Upper lobe of left lung (tissue), 6 donors: ENCODE results near the gene IL21. TPM values are rescaled to one million over a fixed set of nuclear protein-coding genes. Genes with fewer than 3 reads are reported as not detected.

Experiments used
- ATAC-seq, 2 donors: fragments of 200-7000 bp; cut with Tn5 transposase; one replicate each; pipeline ENCODE4 v1.9.1; 2022; ENCODE audit warnings: mild to moderate bottlenecking in 2 of 2, moderate library complexity in 2 of 2; ENCODE audit not compliant: low FRiP score in 2 of 2
- DNase-seq, 2 donors: peaks; one replicate each; pipeline ENCODE4 v3.0.0-alpha.2; 2019 to 2020
- H3K27ac ChIP-seq, 4 donors: fragments of 200-600 bp; sonication (generic); one replicate each; pipeline ENCODE4 v1.5.1; 2016 to 2019
- H3K27me3 ChIP-seq, 4 donors: fragments of 200-600 bp; sonication (generic); one replicate each; pipeline ENCODE4 v1.5.1; 2017 to 2019
- H3K36me3 ChIP-seq, 4 donors: fragments of 200-600 bp; sonication (generic); one replicate each; pipeline ENCODE4 v1.5.1; 2016 to 2019
- H3K4me1 ChIP-seq, 4 donors: fragments of 200-600 bp; sonication (generic); one replicate each; pipeline ENCODE4 v1.5.1; 2018 to 2019
- H3K4me3 ChIP-seq, 4 donors: fragments of 200-600 bp; sonication (generic); one replicate each; pipeline ENCODE4 v1.5.1; 2017 to 2019; ENCODE audit warnings: mild to moderate bottlenecking in 2 of 4, moderate library complexity in 1 of 4
- H3K9me3 ChIP-seq, 4 donors: fragments of 200-600 bp; sonication (generic); one replicate each; pipeline ENCODE4 v1.5.1; 2018 to 2019
- EP300 ChIP-seq, 4 donors: sonication (generic); formaldehyde crosslinking; IDR thresholded peaks; one replicate each; pipeline ENCODE4 v1.5.1; 2017; ENCODE audit warnings: antibody characterized with exemption in 4 of 4, control low read depth in 2 of 4
- POLR2A ChIP-seq, 4 donors: fragments of 450-650 bp; IDR thresholded peaks; one replicate each; pipeline ENCODE4 v1.5.1; 2016 to 2017; ENCODE audit warnings: antibody characterized with exemption in 4 of 4, mild to moderate bottlenecking in 2 of 4
- POLR2AphosphoS5 ChIP-seq, 2 donors: sonication (generic); formaldehyde crosslinking; IDR thresholded peaks; one replicate each; pipeline ENCODE4 v1.5.1; 2017; ENCODE audit warnings: antibody characterized with exemption in 2 of 2
- WGBS, 2 donors: methylation state at CpG; one replicate each; pipeline ENCODE4 v1.1.5; 2017 to 2018; 5-methylcytosine and 5-hydroxymethylcytosine counted together
- total RNA-seq, 6 donors: library from RNA; depleted of rRNA in 4 of 6; stranded (reverse); fragments of >200 nt in 4 of 6; gene quantifications; one replicate each; pipeline versions ENCODE4 v1.1.0 to v1.2.1, GENCODE V29; 2016 to 2021
- TF ChIP-seq, protein P1 (sequence below), 6 experiments: fragments of 450-650 bp in 4 of 6; fragments of 200-600 bp in 2 of 6; sonication (generic) in 2 of 6; IDR thresholded peaks; one replicate each; pipeline ENCODE4 v1.5.1; 2016 to 2019; ENCODE audit warnings: antibody characterized with exemption in 6 of 6
- donor health status: DM: no; HTN: no; CAD: no; lungs with moderate emphysema.
- donor health status: DM: no; HTN: yes; CAD: no; lungs with severe emphysema.

IL21 gene
- not detected for total RNA-seq

DNA sequence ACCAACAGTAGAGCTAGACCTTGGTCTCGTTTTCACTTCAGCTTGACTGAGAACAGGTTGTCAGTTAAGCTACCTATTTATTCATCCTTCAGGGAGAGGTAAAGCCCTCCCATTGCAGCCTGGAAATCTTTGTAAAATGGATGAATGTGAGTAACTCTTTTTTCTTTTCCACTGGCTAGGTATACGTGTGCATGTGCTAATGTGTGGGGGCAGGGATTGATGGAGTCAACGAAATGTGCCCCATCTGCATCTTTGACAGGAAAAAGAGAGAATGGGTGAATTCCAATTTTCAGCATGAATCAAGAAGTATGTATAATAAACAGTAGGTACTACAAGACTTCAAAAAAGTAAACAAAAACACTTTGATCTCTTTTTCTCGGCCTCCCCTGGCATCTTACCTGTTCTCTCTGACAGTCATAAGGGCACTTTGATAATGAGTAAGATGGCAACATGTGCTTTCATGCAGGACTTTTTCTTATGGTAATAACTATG lies at the start of gene IL21:
TSS of gene IL21 (minus strand) at position 51 of the 492 bp plus-strand sequence. CDS start 55 bp downstream, outside the sequence.
- Histone ChIP-seq H3K27ac (no peak within 1 kb of the TSS), H3K4me1 (peaks cover 0 to 9% (median 7%) of the 10 kb centered on the region in 4 donors), H3K36me3 (no peaks in the 10 kb centered on the region), H3K9me3 (no peaks in the 10 kb centered on the region), H3K27me3 (no peaks in the 10 kb centered on the region), H3K4me3 (no peak within 1 kb of the TSS)
- 72% methylated on average over 4 of the region's 4 CpGs for WGBS, 2 donors
- TF ChIP-seq POLR2AphosphoS5 (IDR thresholded peaks at IDR 0.05), result no peak
- TF ChIP-seq, protein P1, sequence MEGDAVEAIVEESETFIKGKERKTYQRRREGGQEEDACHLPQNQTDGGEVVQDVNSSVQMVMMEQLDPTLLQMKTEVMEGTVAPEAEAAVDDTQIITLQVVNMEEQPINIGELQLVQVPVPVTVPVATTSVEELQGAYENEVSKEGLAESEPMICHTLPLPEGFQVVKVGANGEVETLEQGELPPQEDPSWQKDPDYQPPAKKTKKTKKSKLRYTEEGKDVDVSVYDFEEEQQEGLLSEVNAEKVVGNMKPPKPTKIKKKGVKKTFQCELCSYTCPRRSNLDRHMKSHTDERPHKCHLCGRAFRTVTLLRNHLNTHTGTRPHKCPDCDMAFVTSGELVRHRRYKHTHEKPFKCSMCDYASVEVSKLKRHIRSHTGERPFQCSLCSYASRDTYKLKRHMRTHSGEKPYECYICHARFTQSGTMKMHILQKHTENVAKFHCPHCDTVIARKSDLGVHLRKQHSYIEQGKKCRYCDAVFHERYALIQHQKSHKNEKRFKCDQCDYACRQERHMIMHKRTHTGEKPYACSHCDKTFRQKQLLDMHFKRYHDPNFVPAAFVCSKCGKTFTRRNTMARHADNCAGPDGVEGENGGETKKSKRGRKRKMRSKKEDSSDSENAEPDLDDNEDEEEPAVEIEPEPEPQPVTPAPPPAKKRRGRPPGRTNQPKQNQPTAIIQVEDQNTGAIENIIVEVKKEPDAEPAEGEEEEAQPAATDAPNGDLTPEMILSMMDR (IDR thresholded peaks at IDR 0.05), result no peak
- TF ChIP-seq EP300 (IDR thresholded peaks at IDR 0.05), result no peak
- TF ChIP-seq POLR2A (IDR thresholded peaks at IDR 0.05), result no peak
- ATAC-seq (no peak), DNase-seq (no peak)

DNA sequence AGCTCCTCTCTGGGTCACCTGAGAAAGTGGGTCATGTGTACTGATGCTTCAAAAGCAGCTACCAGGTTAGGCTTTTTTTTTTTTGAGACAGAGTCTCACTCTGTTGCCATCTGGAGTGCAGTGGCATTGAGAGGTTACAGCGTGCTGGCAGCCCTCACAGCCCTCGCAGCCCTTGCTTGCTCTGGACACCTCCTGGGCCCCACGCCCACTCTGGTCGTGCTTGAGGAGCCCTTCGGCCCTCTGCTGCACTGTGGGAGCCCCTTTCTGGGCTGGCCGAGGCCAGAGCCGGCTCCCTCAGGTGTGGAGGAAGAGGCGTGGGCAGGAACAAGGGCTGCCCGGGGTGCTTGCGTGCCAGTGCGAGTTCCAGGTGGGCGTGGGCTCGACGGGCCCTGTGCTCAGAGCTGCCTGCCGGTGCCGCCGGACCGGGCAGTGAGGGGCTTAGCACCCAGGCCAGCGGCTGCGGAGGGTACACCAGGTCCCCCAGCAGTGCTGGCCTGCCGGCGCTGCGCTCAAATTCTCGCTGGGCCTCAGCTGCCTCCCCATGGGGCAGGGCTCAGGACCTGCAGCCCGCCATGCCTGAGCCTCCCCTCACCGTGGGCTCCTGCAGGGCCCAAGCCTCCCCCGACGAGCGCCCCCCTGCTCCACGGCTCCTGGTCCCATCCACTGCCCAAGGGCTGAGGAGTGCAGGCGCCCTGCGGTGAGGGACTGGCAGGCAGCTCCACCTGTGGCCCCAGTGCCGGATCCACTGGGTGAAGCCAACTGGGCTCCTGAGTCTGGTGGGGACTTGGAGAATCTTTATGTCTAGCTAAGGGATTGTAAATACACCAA lies 49.3 kb upstream of the IL21 start:
- 96 to 98% methylated on average over 13 to 14 of the region's 33 CpGs for WGBS, 2 donors
- no peaks in the 10 kb centered on the region for H3K36me3 ChIP-seq
- no peak overlapping the region for H3K4me3 ChIP-seq
- peak in 1 of 2 donors; percentile 72 for DNase-seq
- no peaks in the 10 kb centered on the region for H3K9me3 ChIP-seq
- H3K4me1 ChIP-seq, result peaks cover 0 to 5% (median 2%) of the 10 kb centered on the region in 4 donors
- no peaks in the 10 kb centered on the region for H3K27me3 ChIP-seq
- no peak for TF ChIP-seq POLR2AphosphoS5 (IDR thresholded peaks at IDR 0.05)
- TF ChIP-seq, protein P1 (IDR thresholded peaks at IDR 0.05), result no peak
- TF ChIP-seq EP300 (IDR thresholded peaks at IDR 0.05), result no peak
- no peak for TF ChIP-seq POLR2A (IDR thresholded peaks at IDR 0.05)
- H3K27ac ChIP-seq, result no peak overlapping the region
- ATAC-seq, result no peak

DNA sequence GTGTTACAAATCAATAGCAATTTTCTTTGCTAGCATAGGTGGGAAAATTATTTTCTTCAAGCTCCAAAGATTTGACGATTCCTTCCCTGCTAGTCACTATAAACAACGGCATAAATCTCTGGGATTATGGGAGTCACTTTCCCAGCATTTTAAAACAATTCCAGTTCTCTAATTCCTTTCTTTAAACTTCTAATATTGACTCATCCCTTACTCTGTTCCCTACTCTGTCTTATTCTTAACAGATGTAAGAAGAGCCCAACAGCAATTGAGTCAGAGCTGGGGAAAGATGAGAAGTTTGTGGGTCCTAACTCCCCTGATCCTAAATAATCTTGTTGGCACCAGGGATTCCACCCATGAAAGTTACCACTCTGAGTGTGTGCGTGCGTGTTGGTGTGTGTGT lies 47.4 kb upstream of the IL21 start:
- ATAC-seq, result peak in 1 of 2 donors; percentile 41
- no peaks in the 10 kb centered on the region for H3K36me3 ChIP-seq
- H3K27ac ChIP-seq, result no peak overlapping the region

DNA sequence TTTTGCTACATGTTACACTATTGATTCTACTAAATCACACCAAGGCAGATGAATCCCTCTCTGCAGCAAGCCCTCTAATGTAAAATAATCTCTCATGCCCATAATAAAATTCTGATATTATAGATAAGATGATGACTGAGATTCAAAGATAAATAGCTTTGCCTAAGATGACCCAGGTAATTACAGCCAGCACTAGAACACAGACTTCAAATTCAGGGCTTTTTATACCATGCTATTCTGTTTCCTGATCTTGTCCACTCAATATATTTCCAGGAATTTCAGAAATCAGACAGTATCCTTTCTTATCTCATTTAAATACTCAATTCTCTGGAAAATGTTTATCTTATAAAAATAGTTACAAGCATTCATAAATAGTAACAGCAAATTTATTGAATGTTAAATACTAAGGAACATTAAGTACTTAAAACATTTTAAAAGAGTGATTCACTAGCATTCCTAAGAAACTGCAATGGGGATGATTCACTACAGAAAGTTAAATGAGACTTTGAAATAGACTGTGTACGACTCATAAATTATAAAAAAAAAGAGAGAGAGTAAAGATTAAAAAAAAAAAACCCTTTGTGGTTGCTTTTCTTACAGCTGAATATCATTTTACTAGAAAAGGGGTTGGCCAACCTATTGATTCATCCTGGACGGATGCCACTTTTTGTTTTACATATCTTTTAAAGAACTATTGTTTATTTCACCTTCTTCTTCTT lies 45.8 kb upstream of the IL21 start:
- Histone ChIP-seq H3K27me3 (no peaks in the 10 kb centered on the region), H3K27ac (peak overlapping the region in 1 of 4 donors; percentile 4), H3K9me3 (no peaks in the 10 kb centered on the region), H3K36me3 (no peaks in the 10 kb centered on the region), H3K4me3 (no peak overlapping the region), H3K4me1 (peaks cover 0 to 5% (median 2%) of the 10 kb centered on the region in 4 donors)
- DNase-seq (no peak), ATAC-seq (peak in 1 of 2 donors; percentile 77)
- TF ChIP-seq POLR2AphosphoS5 (IDR thresholded peaks at IDR 0.05) (no peak), POLR2A (IDR thresholded peaks at IDR 0.05) (no peak), EP300 (IDR thresholded peaks at IDR 0.05) (no peak)
- TF ChIP-seq, protein P1 (IDR thresholded peaks at IDR 0.05), result no peak
- 57 to 58% methylated on average over 2 of the region's 2 CpGs for WGBS, 2 donors

More for the DNA sequence above, 47.4 kb upstream of the IL21 start:
- Histone ChIP-seq H3K27me3 (no peaks in the 10 kb centered on the region), H3K4me3 (no peak overlapping the region), H3K4me1 (peaks cover 0 to 5% (median 2%) of the 10 kb centered on the region in 4 donors), H3K9me3 (no peaks in the 10 kb centered on the region)
- 96 to 98% methylated on average over 4 of the region's 4 CpGs for WGBS, 2 donors
- no peak for DNase-seq
- no peak for TF ChIP-seq POLR2A (IDR thresholded peaks at IDR 0.05)
